HEK293 (cell line): ENCODE measurements around the gene GON7.

Experiments used
- SP3 ChIP-seq: fragments of 450-650 bp; formaldehyde crosslinking; IDR thresholded peaks from 2 replicates; pipeline ENCODE4 v1.5.1; 2016; ENCODE audit warnings: missing biosample characterization, missing genetic modification characterization
- YY1 ChIP-seq: fragments of 450-650 bp; formaldehyde crosslinking; IDR thresholded peaks from 2 replicates; pipeline ENCODE4 v1.5.1; 2018; ENCODE audit warnings: missing biosample characterization, missing genetic modification characterization
- ZNF169 ChIP-seq: fragments of 450-650 bp; formaldehyde crosslinking; IDR thresholded peaks from 2 replicates; pipeline ENCODE4 v1.5.1; 2016; ENCODE audit warnings: missing biosample characterization, missing genetic modification characterization
- ZNF335 ChIP-seq: fragments of 450-650 bp; formaldehyde crosslinking; conservative IDR thresholded peaks from 2 replicates; pipeline ENCODE4 v1.5.1; 2016; ENCODE audit warnings: missing biosample characterization, missing genetic modification characterization
- TF ChIP-seq, protein P1 (sequence below): fragments of 450-650 bp; formaldehyde crosslinking; IDR thresholded peaks from 2 replicates; pipeline ENCODE4 v1.5.1; 2016; ENCODE audit warnings: missing biosample characterization, missing genetic modification characterization

DNA sequence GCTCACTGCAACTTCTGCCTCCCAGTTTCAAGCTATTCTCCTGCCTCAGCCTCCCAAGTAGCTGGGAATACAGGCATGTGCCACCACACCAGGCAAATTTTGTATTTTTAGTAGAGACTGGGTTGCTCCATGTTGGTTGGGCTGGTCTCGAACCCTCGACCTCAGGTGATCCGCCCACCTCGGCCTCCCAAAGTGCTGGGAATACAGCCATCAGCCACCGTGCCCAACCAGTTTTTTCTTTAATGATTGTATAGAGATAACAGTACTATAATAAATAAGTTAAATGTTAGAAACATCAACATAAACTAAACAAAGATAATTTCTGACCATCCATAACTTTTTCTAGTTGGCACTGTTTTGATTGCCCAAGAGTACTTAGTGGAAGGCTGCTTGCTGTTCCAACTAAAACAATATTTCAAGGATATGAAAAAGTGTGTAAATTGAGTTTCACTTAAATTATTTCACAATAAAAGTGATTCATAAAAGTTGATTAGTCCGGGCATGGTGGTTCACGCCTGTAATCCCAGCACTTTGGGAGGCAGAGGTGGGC lies 5.6 kb downstream of the GON7 start:
- no peak for TF ChIP-seq YY1
- TF ChIP-seq ZNF169: no peak
- no peak for TF ChIP-seq ZNF335 (tag by site-specific recombination)
- TF ChIP-seq SP3 (tag by site-specific recombination): no peak
- TF ChIP-seq, protein P1, sequence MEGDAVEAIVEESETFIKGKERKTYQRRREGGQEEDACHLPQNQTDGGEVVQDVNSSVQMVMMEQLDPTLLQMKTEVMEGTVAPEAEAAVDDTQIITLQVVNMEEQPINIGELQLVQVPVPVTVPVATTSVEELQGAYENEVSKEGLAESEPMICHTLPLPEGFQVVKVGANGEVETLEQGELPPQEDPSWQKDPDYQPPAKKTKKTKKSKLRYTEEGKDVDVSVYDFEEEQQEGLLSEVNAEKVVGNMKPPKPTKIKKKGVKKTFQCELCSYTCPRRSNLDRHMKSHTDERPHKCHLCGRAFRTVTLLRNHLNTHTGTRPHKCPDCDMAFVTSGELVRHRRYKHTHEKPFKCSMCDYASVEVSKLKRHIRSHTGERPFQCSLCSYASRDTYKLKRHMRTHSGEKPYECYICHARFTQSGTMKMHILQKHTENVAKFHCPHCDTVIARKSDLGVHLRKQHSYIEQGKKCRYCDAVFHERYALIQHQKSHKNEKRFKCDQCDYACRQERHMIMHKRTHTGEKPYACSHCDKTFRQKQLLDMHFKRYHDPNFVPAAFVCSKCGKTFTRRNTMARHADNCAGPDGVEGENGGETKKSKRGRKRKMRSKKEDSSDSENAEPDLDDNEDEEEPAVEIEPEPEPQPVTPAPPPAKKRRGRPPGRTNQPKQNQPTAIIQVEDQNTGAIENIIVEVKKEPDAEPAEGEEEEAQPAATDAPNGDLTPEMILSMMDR (tag by site-specific recombination): no peak
